Measurements from ENCODE around the gene WARS2. TPM values are rescaled to one million over a fixed set of nuclear protein-coding genes. Genes with fewer than 3 reads are reported as not detected.
"Not testable (repeated sequence)": the region's sequence is repeated elsewhere in the genome, so short reads cannot be mapped to it uniquely, and the experiment has no call there.

The WARS2 gene
- total RNA-seq, 4 donors from 2014 or later, result 5.8 to 12.6 (median 10.0) TPM

DNA sequence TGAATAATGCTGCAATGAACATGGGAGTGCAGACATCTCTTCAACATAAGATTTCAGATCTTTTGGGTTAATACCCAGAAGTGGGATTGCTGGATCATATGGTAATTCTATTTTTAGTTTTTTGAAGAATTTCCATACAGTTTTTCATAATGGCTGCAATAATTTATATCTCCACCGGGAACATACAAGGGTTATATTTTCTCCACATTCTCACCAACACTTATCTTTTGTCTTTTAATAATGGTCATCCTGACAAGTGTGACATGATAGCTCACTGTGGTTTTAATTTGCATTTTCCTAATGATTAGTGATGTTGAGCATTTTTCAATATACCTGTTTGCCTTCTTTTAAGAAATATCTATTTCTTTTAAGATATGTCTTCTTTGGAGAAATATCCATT lies 44.5 kb upstream of the WARS2 start:
- DNase-seq (ENCODE audit: extremely low spot score), result no peak
- peaks cover 0 to 8% (median 2%) of the 10 kb centered on the region in 4 donors for H3K36me3 ChIP-seq
- H3K4me3 ChIP-seq, result no peak overlapping the region
- TF ChIP-seq, protein P1, sequence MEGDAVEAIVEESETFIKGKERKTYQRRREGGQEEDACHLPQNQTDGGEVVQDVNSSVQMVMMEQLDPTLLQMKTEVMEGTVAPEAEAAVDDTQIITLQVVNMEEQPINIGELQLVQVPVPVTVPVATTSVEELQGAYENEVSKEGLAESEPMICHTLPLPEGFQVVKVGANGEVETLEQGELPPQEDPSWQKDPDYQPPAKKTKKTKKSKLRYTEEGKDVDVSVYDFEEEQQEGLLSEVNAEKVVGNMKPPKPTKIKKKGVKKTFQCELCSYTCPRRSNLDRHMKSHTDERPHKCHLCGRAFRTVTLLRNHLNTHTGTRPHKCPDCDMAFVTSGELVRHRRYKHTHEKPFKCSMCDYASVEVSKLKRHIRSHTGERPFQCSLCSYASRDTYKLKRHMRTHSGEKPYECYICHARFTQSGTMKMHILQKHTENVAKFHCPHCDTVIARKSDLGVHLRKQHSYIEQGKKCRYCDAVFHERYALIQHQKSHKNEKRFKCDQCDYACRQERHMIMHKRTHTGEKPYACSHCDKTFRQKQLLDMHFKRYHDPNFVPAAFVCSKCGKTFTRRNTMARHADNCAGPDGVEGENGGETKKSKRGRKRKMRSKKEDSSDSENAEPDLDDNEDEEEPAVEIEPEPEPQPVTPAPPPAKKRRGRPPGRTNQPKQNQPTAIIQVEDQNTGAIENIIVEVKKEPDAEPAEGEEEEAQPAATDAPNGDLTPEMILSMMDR (IDR thresholded peaks at IDR 0.05), result no peak
- TF ChIP-seq POLR2A (IDR thresholded peaks at IDR 0.05; ENCODE audit: low read depth) (no peak), EP300 (IDR thresholded peaks at IDR 0.05) (no peak), POLR2AphosphoS5 (IDR thresholded peaks at IDR 0.05) (no peak)
- WGBS, result 74% methylated on average over 1 of the region's 1 CpG
- intact Hi-C loops (cut with DNase I), result no loop called here
- no peaks in the 10 kb centered on the region for H3K27me3 ChIP-seq
- no peaks in the 10 kb centered on the region for H3K9me3 ChIP-seq
- no peak overlapping the region for H3K27ac ChIP-seq (replicated peaks in 1 of 4)
- no peaks in the 10 kb centered on the region for H3K4me1 ChIP-seq

GRCh38 chr1:119181218-119181617 lies 40.8 kb upstream of the WARS2 start:
- no peak for DNase-seq (ENCODE audit: extremely low spot score)
- Histone ChIP-seq H3K27ac (replicated peaks in 1 of 4) (no peak overlapping the region), H3K27me3 (no peaks in the 10 kb centered on the region), H3K9me3 (peaks cover 0 to 11% (median 8%) of the 10 kb centered on the region in 4 donors), H3K4me3 (no peak overlapping the region), H3K36me3 (peaks cover 8 to 19% (median 17%) of the 10 kb centered on the region in 4 donors), H3K4me1 (no peaks in the 10 kb centered on the region)
- intact Hi-C loops (cut with DNase I), result no loop called here
- WGBS, result 79% methylated on average over 3 of the region's 3 CpGs
- no peak for TF ChIP-seq EP300 (IDR thresholded peaks at IDR 0.05)
- TF ChIP-seq, protein P1 (IDR thresholded peaks at IDR 0.05), result no peak

DNA sequence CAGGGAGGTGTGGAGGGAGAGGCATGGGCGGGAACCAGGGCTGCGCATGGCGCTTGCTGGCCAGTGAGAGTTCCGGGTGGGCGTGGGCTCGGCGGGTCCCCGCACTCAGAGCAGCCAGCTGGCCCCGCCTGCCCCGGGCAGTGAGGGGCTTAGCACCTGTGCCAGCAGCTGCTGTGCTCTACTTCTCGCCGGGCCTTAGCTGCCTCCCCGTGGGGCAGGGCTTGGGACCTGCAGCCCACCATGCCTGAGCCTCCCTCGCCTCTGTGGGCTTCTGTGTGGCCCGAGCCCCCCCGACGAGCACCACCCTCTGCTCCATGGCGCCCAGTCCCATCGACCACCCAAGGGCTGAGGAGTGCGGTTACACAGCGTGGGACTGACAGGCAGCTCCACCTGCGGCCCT lies 38.6 kb upstream of the WARS2 start:
- intact Hi-C loops (cut with DNase I), result no loop called here
- H3K4me3 ChIP-seq, result no peak overlapping the region
- no peaks in the 10 kb centered on the region for H3K27me3 ChIP-seq
- H3K9me3 ChIP-seq, result peaks cover 0 to 11% (median 8%) of the 10 kb centered on the region in 4 donors
- no peaks in the 10 kb centered on the region for H3K4me1 ChIP-seq
- TF ChIP-seq POLR2AphosphoS5 (IDR thresholded peaks at IDR 0.05) (no peak), EP300 (IDR thresholded peaks at IDR 0.05) (no peak), POLR2A (IDR thresholded peaks at IDR 0.05; ENCODE audit: low read depth) (no peak)
- TF ChIP-seq, protein P1 (IDR thresholded peaks at IDR 0.05), result no peak
- DNase-seq (ENCODE audit: extremely low spot score), result no peak
- WGBS, result 100% methylated on average over 10 of the region's 22 CpGs
- no peak overlapping the region for H3K27ac ChIP-seq (replicated peaks in 1 of 4)
- peaks cover 8 to 19% (median 17%) of the 10 kb centered on the region in 4 donors for H3K36me3 ChIP-seq

DNA sequence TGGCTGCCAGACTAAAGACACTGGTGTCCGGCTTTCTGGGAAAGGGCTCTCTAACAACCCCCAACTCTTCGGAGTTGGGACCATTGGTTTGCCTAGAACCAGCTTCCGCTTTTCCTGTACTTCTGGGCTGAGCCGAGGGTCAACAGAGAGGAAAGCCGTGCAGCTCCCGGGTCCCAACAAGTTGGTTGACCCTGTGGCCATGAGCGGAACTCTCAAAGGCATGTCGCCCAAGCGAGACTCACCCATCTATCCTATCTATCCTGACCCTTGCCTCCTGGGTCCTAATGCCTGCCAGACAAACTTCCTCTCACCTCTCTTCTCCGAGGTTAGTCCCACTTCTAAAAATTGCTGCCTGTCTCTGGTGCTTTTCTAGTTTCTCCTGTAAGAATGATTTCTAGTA lies 32.5 kb upstream of the WARS2 start:
- H3K36me3 ChIP-seq, result peaks cover 13 to 34% (median 19%) of the 10 kb centered on the region in 4 donors
- H3K9me3 ChIP-seq; DNase-seq (ENCODE audit: extremely low spot score); H3K27me3 ChIP-seq; intact Hi-C loops (cut with DNase I); H3K27ac ChIP-seq (replicated peaks in 1 of 4); H3K4me3 ChIP-seq; H3K4me1 ChIP-seq: not testable (repeated sequence)
- WGBS, result 96% methylated on average over 10 of the region's 10 CpGs

- DNase-seq (ENCODE audit: extremely low spot score); H3K4me1 ChIP-seq; H3K4me3 ChIP-seq; H3K9me3 ChIP-seq; H3K27me3 ChIP-seq; intact Hi-C loops (cut with DNase I); H3K27ac ChIP-seq (replicated peaks in 1 of 4): not testable (repeated sequence)
- 97% methylated on average over 24 of the region's 34 CpGs for WGBS
- H3K36me3 ChIP-seq, result peaks cover 13 to 34% (median 19%) of the 10 kb centered on the region in 4 donors
These were observed 31.0 kb upstream of the WARS2 start for GRCh38 chr1:119171381-119172010.

- 82% methylated on average over 2 of the region's 2 CpGs for WGBS
- no peaks in the 10 kb centered on the region for H3K9me3 ChIP-seq
- intact Hi-C loops (cut with DNase I), result no loop called here
- H3K36me3 ChIP-seq, result peaks cover 10 to 38% (median 30%) of the 10 kb centered on the region in 4 donors
- no peaks in the 10 kb centered on the region for H3K27me3 ChIP-seq
- H3K4me3 ChIP-seq, result no peak overlapping the region
- peaks cover 0 to 5% (median 0%) of the 10 kb centered on the region in 4 donors for H3K4me1 ChIP-seq
- no peak overlapping the region for H3K27ac ChIP-seq (replicated peaks in 1 of 4)
- DNase-seq (ENCODE audit: extremely low spot score), result no peak
- TF ChIP-seq EP300 (IDR thresholded peaks at IDR 0.05) (no peak), POLR2AphosphoS5 (IDR thresholded peaks at IDR 0.05) (no peak), POLR2A (IDR thresholded peaks at IDR 0.05; ENCODE audit: low read depth) (no peak)
- TF ChIP-seq, protein P1 (IDR thresholded peaks at IDR 0.05), result no peak
These were observed 22.9 kb upstream of the WARS2 start for GRCh38 chr1:119163396-119163795.
